Measurements from ENCODE around the gene LPP.

The LPP gene

GRCh38 chr3:188358787-188359493 is 205.0 kb downstream of the LPP start:
- H3K79me2 ChIP-seq (ENCODE audit: control insufficient read depth, insufficient read depth, low read length): no peaks in the 10 kb centered on the region
- no peak overlapping the region for H3K23ac ChIP-seq (ENCODE audit: low read length)
- H3K36me3 ChIP-seq (ENCODE audit: control insufficient read depth, insufficient read depth, low read length): no peaks in the 10 kb centered on the region
- no peak overlapping the region for H2BK15ac ChIP-seq (replicated peaks; ENCODE audit: low read depth)
- no peak overlapping the region for H3K4ac ChIP-seq (ENCODE audit: low read depth, low read length)
- no peak overlapping the region for H3K18ac ChIP-seq (ENCODE audit: low read length)
- no peak overlapping the region for H4K5ac ChIP-seq (ENCODE audit: low read length)
- H3K4me1 ChIP-seq (ENCODE audit: control insufficient read depth, low read depth, low read length): peaks cover 4% of the 10 kb centered on the region
- H2BK120ac ChIP-seq (ENCODE audit: low read depth, low read length): no peak overlapping the region
- WGBS (ENCODE audit: extremely low coverage, insufficient coverage, low lambda C conversion rate): no CpG with 5 or more reads among the region's 10 CpGs
- H2AK5ac ChIP-seq (ENCODE audit: low read length): no peak overlapping the region
- no peak for DNase-seq
- H3K27me3 ChIP-seq (ENCODE audit: insufficient read depth, low read length, poor library complexity): no peaks in the 10 kb centered on the region
- no peak overlapping the region for H3K4me2 ChIP-seq (ENCODE audit: low read length)
- no peak overlapping the region for H2BK5ac ChIP-seq (ENCODE audit: low read length)
- no peak overlapping the region for H3K4me3 ChIP-seq (ENCODE audit: low read length)
- H3K9ac ChIP-seq (ENCODE audit: low read length): no peak overlapping the region
- no peak overlapping the region for H3K27ac ChIP-seq (ENCODE audit: low read depth, low read length)
- no peak overlapping the region for H3K56ac ChIP-seq (ENCODE audit: low read length)
- H4K8ac ChIP-seq (ENCODE audit: low read depth, low read length): no peak overlapping the region
- peaks cover 3% of the 10 kb centered on the region for H3K79me1 ChIP-seq (ENCODE audit: low read length)

GRCh38 chr3:188360364-188360881 is 206.5 kb downstream of the LPP start:
- Histone ChIP-seq H3K27me3 (ENCODE audit: insufficient read depth, low read length, poor library complexity) (no peaks in the 10 kb centered on the region), H3K27ac (ENCODE audit: low read depth, low read length) (no peak overlapping the region), H2BK15ac (replicated peaks; ENCODE audit: low read depth) (no peak overlapping the region), H3K56ac (ENCODE audit: low read length) (no peak overlapping the region), H3K79me2 (ENCODE audit: control insufficient read depth, insufficient read depth, low read length) (no peaks in the 10 kb centered on the region), H3K23ac (ENCODE audit: low read length) (no peak overlapping the region), H4K8ac (ENCODE audit: low read depth, low read length) (no peak overlapping the region), H3K9ac (ENCODE audit: low read length) (no peak overlapping the region), H3K4me3 (ENCODE audit: low read length) (no peak overlapping the region), H2BK120ac (ENCODE audit: low read depth, low read length) (no peak overlapping the region), H2BK5ac (ENCODE audit: low read length) (no peak overlapping the region), H3K4ac (ENCODE audit: low read depth, low read length) (no peak overlapping the region), H4K5ac (ENCODE audit: low read length) (no peak overlapping the region), H3K36me3 (ENCODE audit: control insufficient read depth, insufficient read depth, low read length) (no peaks in the 10 kb centered on the region), H3K4me2 (ENCODE audit: low read length) (no peak overlapping the region), H2AK5ac (ENCODE audit: low read length) (no peak overlapping the region), H3K18ac (ENCODE audit: low read length) (no peak overlapping the region), H3K79me1 (ENCODE audit: low read length) (peaks cover 5% of the 10 kb centered on the region), H3K4me1 (ENCODE audit: control insufficient read depth, low read depth, low read length) (peaks cover 4% of the 10 kb centered on the region)
- no peak for DNase-seq
- no CpG with 5 or more reads among the region's 3 CpGs for WGBS (ENCODE audit: extremely low coverage, insufficient coverage, low lambda C conversion rate)

DNA sequence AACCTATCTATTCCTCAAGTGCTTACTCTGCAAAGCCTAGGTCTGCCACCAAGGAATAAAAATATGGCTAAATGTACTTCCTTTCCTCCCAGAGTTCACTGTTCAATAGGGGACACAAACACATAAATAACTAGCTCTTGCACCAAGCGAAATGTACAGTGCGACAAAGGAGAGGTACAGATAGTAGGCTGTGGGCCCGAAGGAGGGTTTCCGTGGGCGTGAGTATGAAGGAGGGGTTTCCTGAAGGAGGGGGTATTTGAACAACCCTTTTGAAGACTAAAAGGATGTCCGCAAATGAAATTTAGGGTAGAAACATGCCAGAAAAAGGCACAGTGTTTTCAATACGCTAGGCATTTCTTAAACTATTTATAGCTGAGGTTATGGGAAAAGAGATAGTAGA is 207.9 kb downstream of the LPP start:
- H2AK5ac ChIP-seq (ENCODE audit: low read length): no peak overlapping the region
- H3K79me2 ChIP-seq (ENCODE audit: control insufficient read depth, insufficient read depth, low read length): no peaks in the 10 kb centered on the region
- no peaks in the 10 kb centered on the region for H3K27me3 ChIP-seq (ENCODE audit: insufficient read depth, low read length, poor library complexity)
- no peak overlapping the region for H3K9ac ChIP-seq (ENCODE audit: low read length)
- no peak overlapping the region for H3K18ac ChIP-seq (ENCODE audit: low read length)
- H3K36me3 ChIP-seq (ENCODE audit: control insufficient read depth, insufficient read depth, low read length): no peaks in the 10 kb centered on the region
- no peak overlapping the region for H4K5ac ChIP-seq (ENCODE audit: low read length)
- H3K4ac ChIP-seq (ENCODE audit: low read depth, low read length): no peak overlapping the region
- H3K4me1 ChIP-seq (ENCODE audit: control insufficient read depth, low read depth, low read length): peaks cover 4% of the 10 kb centered on the region
- H4K8ac ChIP-seq (ENCODE audit: low read depth, low read length): no peak overlapping the region
- no peak for DNase-seq
- H3K4me2 ChIP-seq (ENCODE audit: low read length): no peak overlapping the region
- H3K79me1 ChIP-seq (ENCODE audit: low read length): peaks cover 7% of the 10 kb centered on the region
- no peak overlapping the region for H2BK15ac ChIP-seq (replicated peaks; ENCODE audit: low read depth)
- H3K27ac ChIP-seq (ENCODE audit: low read depth, low read length): no peak overlapping the region
- no peak overlapping the region for H3K23ac ChIP-seq (ENCODE audit: low read length)
- no peak overlapping the region for H3K56ac ChIP-seq (ENCODE audit: low read length)
- H2BK120ac ChIP-seq (ENCODE audit: low read depth, low read length): no peak overlapping the region
- no CpG with 5 or more reads among the region's 7 CpGs for WGBS (ENCODE audit: extremely low coverage, insufficient coverage, low lambda C conversion rate)
- H3K4me3 ChIP-seq (ENCODE audit: low read length): no peak overlapping the region
- no peak overlapping the region for H2BK5ac ChIP-seq (ENCODE audit: low read length)

- Histone ChIP-seq H3K27me3 (ENCODE audit: insufficient read depth, low read length, poor library complexity) (no peaks in the 10 kb centered on the region), H3K23ac (ENCODE audit: low read length) (no peak overlapping the region), H3K56ac (ENCODE audit: low read length) (no peak overlapping the region), H2AK5ac (ENCODE audit: low read length) (no peak overlapping the region), H3K4me2 (ENCODE audit: low read length) (no peak overlapping the region), H2BK5ac (ENCODE audit: low read length) (no peak overlapping the region), H3K4me1 (ENCODE audit: control insufficient read depth, low read depth, low read length) (peaks cover 4% of the 10 kb centered on the region), H2BK15ac (replicated peaks; ENCODE audit: low read depth) (no peak overlapping the region), H3K36me3 (ENCODE audit: control insufficient read depth, insufficient read depth, low read length) (no peaks in the 10 kb centered on the region), H3K79me1 (ENCODE audit: low read length) (peaks cover 7% of the 10 kb centered on the region), H3K4me3 (ENCODE audit: low read length) (no peak overlapping the region), H3K18ac (ENCODE audit: low read length) (no peak overlapping the region), H4K5ac (ENCODE audit: low read length) (no peak overlapping the region), H3K4ac (ENCODE audit: low read depth, low read length) (no peak overlapping the region), H3K27ac (ENCODE audit: low read depth, low read length) (no peak overlapping the region), H3K9ac (ENCODE audit: low read length) (no peak overlapping the region), H4K8ac (ENCODE audit: low read depth, low read length) (no peak overlapping the region), H3K79me2 (ENCODE audit: control insufficient read depth, insufficient read depth, low read length) (no peaks in the 10 kb centered on the region), H2BK120ac (ENCODE audit: low read depth, low read length) (no peak overlapping the region)
- peak; percentile 27 for DNase-seq
- no CpG with 5 or more reads among the region's 10 CpGs for WGBS (ENCODE audit: extremely low coverage, insufficient coverage, low lambda C conversion rate)
Measured at GRCh38 chr3:188362405-188362831, 208.5 kb downstream of the LPP start.

DNA sequence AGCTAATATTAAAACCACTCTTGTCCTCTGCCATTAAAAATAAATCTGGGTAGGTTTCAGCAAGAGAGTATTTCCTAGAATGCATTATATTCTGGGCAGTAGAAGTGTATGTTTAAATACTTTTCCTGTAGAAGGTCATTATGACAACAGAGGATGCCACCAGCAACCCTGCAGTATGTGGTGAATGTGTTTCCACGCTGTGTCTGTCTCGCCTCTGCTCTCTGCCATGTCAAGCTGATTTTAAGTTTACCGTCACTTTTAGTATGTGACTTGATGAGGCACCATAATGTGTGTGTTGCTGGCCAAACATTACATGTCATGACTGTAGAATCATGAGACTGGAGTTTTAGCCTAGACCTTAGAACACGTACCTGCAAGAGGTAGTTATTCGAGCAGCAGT is 211.2 kb downstream of the LPP start:
- H3K79me2 ChIP-seq (ENCODE audit: control insufficient read depth, insufficient read depth, low read length): no peaks in the 10 kb centered on the region
- WGBS (ENCODE audit: extremely low coverage, insufficient coverage, low lambda C conversion rate): no CpG with 5 or more reads among the region's 5 CpGs
- no peak overlapping the region for H3K4me2 ChIP-seq (ENCODE audit: low read length)
- no peak overlapping the region for H2BK5ac ChIP-seq (ENCODE audit: low read length)
- no peak overlapping the region for H2AK5ac ChIP-seq (ENCODE audit: low read length)
- H3K18ac ChIP-seq (ENCODE audit: low read length): no peak overlapping the region
- no peak overlapping the region for H3K4ac ChIP-seq (ENCODE audit: low read depth, low read length)
- H3K79me1 ChIP-seq (ENCODE audit: low read length): peaks cover 5% of the 10 kb centered on the region
- H4K8ac ChIP-seq (ENCODE audit: low read depth, low read length): no peak overlapping the region
- no peak overlapping the region for H3K27ac ChIP-seq (ENCODE audit: low read depth, low read length)
- no peak overlapping the region for H3K56ac ChIP-seq (ENCODE audit: low read length)
- H3K23ac ChIP-seq (ENCODE audit: low read length): peak overlapping the region; percentile 56
- no peak overlapping the region for H2BK120ac ChIP-seq (ENCODE audit: low read depth, low read length)
- no peak overlapping the region for H3K4me3 ChIP-seq (ENCODE audit: low read length)
- no peak for DNase-seq
- no peak overlapping the region for H4K5ac ChIP-seq (ENCODE audit: low read length)
- no peaks in the 10 kb centered on the region for H3K4me1 ChIP-seq (ENCODE audit: control insufficient read depth, low read depth, low read length)
- no peaks in the 10 kb centered on the region for H3K27me3 ChIP-seq (ENCODE audit: insufficient read depth, low read length, poor library complexity)
- no peaks in the 10 kb centered on the region for H3K36me3 ChIP-seq (ENCODE audit: control insufficient read depth, insufficient read depth, low read length)
- H3K9ac ChIP-seq (ENCODE audit: low read length): no peak overlapping the region
- no peak overlapping the region for H2BK15ac ChIP-seq (replicated peaks; ENCODE audit: low read depth)
